ENCODE results near the gene PRDM16.

The PRDM16 gene

DNA sequence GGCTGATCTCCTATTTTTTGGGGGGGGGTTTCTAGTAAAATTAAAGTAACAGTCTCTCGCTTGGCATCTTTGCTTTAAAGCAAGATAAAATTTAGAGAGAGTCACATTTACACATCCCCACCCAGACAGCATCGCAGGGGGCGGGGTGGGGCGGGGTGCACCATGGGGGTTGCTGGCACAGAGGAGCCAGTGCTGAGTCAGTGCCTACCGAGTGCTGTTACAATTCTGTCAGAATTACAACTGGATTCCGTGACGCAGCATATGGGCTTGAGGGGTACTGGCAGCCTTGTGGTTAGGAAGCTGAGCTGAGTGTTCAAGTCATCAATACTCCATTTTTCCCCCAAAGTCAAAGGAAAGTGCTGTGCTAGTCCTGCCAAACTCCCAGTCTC is 175.9 kb downstream of the PRDM16 start:
- Histone ChIP-seq H4K20me1 (ENCODE audit: insufficient read depth, low read length) (no peaks in the 10 kb centered on the region), H3K9ac (ENCODE audit: low read length) (no peak overlapping the region), H3K36me3 (ENCODE audit: insufficient read depth, low read length) (no peaks in the 10 kb centered on the region), H3K4me1 (ENCODE audit: insufficient read depth, low read length, severe bottlenecking) (no peaks in the 10 kb centered on the region), H3K79me2 (ENCODE audit: insufficient read depth, low read length) (no peaks in the 10 kb centered on the region), H2AFZ (ENCODE audit: low read length) (no peak overlapping the region), H3K9me3 (ENCODE audit: low read length) (no peaks in the 10 kb centered on the region), H3K27me3 (ENCODE audit: insufficient read depth, low read length) (0 out of 2 replicates have a peak, but pooled peaks cover 4% of the 10 kb centered on the region), H3K4me2 (ENCODE audit: low read length) (no peak overlapping the region), H3K4me3 (ENCODE audit: low read depth, low read length, poor library complexity, severe bottlenecking) (no peak overlapping the region), H3K9me2 (ENCODE audit: low read depth, low read length) (no peaks in the 10 kb centered on the region), H3F3A (ENCODE audit: insufficient read depth, low read length) (no peaks in the 10 kb centered on the region), H3K27ac (ENCODE audit: low read depth, low read length, poor library complexity, severe bottlenecking) (no peak overlapping the region)
- TF ChIP-seq, protein P1, sequence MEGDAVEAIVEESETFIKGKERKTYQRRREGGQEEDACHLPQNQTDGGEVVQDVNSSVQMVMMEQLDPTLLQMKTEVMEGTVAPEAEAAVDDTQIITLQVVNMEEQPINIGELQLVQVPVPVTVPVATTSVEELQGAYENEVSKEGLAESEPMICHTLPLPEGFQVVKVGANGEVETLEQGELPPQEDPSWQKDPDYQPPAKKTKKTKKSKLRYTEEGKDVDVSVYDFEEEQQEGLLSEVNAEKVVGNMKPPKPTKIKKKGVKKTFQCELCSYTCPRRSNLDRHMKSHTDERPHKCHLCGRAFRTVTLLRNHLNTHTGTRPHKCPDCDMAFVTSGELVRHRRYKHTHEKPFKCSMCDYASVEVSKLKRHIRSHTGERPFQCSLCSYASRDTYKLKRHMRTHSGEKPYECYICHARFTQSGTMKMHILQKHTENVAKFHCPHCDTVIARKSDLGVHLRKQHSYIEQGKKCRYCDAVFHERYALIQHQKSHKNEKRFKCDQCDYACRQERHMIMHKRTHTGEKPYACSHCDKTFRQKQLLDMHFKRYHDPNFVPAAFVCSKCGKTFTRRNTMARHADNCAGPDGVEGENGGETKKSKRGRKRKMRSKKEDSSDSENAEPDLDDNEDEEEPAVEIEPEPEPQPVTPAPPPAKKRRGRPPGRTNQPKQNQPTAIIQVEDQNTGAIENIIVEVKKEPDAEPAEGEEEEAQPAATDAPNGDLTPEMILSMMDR (IDR thresholded peaks at IDR 0.05; ENCODE audit: low read length), result no peak

DNA sequence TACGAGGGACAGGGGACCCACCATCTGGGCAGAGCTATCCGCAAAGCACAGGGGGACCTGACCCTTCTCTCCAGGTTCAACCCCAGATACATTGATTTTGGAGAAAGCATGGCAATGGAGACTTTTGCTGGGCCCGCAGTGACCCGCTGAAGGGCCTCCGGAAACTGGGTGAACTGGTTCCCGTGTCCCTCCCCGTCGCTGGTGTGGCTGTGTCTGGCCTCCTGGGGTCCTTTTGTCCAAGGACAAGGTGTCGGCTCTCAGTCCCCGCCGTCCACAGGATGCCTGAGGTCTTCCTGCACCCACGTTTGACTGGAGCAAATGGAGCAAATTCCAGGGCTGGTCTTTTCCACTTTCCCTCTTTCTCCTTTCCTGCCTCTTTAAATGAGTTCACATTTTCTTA is 176.3 kb downstream of the PRDM16 start:
- Histone ChIP-seq H3K4me1 (ENCODE audit: insufficient read depth, low read length, severe bottlenecking) (no peaks in the 10 kb centered on the region), H3K27me3 (ENCODE audit: insufficient read depth, low read length) (0 out of 2 replicates have a peak, but pooled peaks cover 4% of the 10 kb centered on the region), H3K79me2 (ENCODE audit: insufficient read depth, low read length) (no peaks in the 10 kb centered on the region), H3K9me3 (ENCODE audit: low read length) (no peaks in the 10 kb centered on the region), H3K9ac (ENCODE audit: low read length) (no peak overlapping the region), H3F3A (ENCODE audit: insufficient read depth, low read length) (no peaks in the 10 kb centered on the region), H3K36me3 (ENCODE audit: insufficient read depth, low read length) (no peaks in the 10 kb centered on the region), H3K4me2 (ENCODE audit: low read length) (no peak overlapping the region), H3K9me2 (ENCODE audit: low read depth, low read length) (no peaks in the 10 kb centered on the region), H2AFZ (ENCODE audit: low read length) (no peak overlapping the region), H4K20me1 (ENCODE audit: insufficient read depth, low read length) (no peaks in the 10 kb centered on the region), H3K27ac (ENCODE audit: low read depth, low read length, poor library complexity, severe bottlenecking) (no peak overlapping the region), H3K4me3 (ENCODE audit: low read depth, low read length, poor library complexity, severe bottlenecking) (no peak overlapping the region)
- no peak for TF ChIP-seq EZH2 (IDR thresholded peaks at IDR 0.05; ENCODE audit: borderline replicate concordance, low read length)
- TF ChIP-seq, protein P1 (IDR thresholded peaks at IDR 0.05; ENCODE audit: low read length), result no peak

DNA sequence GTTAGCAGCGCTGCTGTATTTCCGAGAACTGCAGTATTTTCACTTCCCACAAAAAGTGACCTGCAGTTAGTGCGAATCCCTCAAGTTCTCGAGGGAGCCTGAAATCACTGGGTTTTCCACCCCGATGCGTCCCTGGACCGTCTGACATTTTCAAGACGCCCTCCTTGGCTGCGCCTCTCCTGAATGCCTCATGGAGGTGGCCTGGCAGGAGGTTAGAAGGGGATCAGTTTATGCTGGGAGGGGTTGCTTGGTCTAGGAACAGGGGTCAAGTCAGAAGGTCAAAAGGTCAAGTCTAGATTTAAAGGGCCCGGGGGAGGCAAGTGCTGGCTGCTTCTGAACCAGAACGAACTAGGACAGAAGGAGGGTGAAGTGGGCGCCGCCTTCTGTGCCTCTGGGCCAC is 176.8 kb downstream of the PRDM16 start:
- Histone ChIP-seq H3F3A (ENCODE audit: insufficient read depth, low read length) (no peaks in the 10 kb centered on the region), H3K9ac (ENCODE audit: low read length) (no peak overlapping the region), H3K9me3 (ENCODE audit: low read length) (no peaks in the 10 kb centered on the region), H3K4me3 (ENCODE audit: low read depth, low read length, poor library complexity, severe bottlenecking) (no peak overlapping the region), H3K4me1 (ENCODE audit: insufficient read depth, low read length, severe bottlenecking) (no peaks in the 10 kb centered on the region), H4K20me1 (ENCODE audit: insufficient read depth, low read length) (no peaks in the 10 kb centered on the region), H3K9me2 (ENCODE audit: low read depth, low read length) (no peaks in the 10 kb centered on the region), H3K27ac (ENCODE audit: low read depth, low read length, poor library complexity, severe bottlenecking) (no peak overlapping the region), H3K27me3 (ENCODE audit: insufficient read depth, low read length) (0 out of 2 replicates have a peak, but pooled peaks cover 4% of the 10 kb centered on the region), H3K4me2 (ENCODE audit: low read length) (no peak overlapping the region), H3K79me2 (ENCODE audit: insufficient read depth, low read length) (no peaks in the 10 kb centered on the region), H3K36me3 (ENCODE audit: insufficient read depth, low read length) (no peaks in the 10 kb centered on the region), H2AFZ (ENCODE audit: low read length) (no peak overlapping the region)
- TF ChIP-seq, protein P1 (IDR thresholded peaks at IDR 0.05; ENCODE audit: low read length), result no peak
- TF ChIP-seq EZH2 (IDR thresholded peaks at IDR 0.05; ENCODE audit: borderline replicate concordance, low read length), result no peak

Measured in OCI-LY1 (cell line).